Thyroid gland (tissue), 4 donors: ENCODE measurements around the gene LHX6.

Experiments used
- CTCF ChIP-seq, 6 experiments: fragments of 200-600 bp in 3 of 6; fragments of 450-650 bp in 3 of 6; sonication (generic) in 3 of 6; IDR thresholded peaks; one replicate each; pipeline ENCODE4 v1.5.1; 2016 to 2019; ENCODE audit warnings: antibody characterized with exemption in 6 of 6, mild to moderate bottlenecking in 2 of 6, inconsistent platforms in 1 of 6, moderate library complexity in 1 of 6
- POLR2A ChIP-seq, 2 donors: fragments of 450-650 bp; IDR thresholded peaks; one replicate each; pipeline ENCODE4 v1.6.1; 2017; ENCODE audit warnings: antibody characterized with exemption in 2 of 2, mild to moderate bottlenecking in 2 of 2, moderate library complexity in 1 of 2

DNA sequence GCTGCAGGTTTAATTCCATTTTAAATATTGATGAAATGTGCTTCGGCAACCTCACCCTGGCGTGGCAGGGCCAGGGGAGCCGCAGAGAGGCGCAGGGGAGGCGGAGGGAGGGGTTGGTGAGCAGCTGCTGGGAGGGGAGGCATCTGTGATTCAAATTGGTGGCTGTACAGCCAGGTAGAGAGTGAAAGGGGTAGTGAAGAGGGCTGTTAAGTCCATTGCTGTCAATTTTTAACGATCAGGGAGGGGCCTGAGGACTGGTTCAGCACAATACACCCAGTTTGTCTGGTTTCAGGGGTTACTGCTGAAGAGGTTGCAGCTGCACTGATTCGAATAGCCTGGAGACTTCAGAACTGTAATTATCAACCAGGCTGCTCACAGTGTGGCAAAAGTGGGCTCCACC lies 31.3 kb downstream of the LHX6 start:
- no peak for TF ChIP-seq POLR2A (IDR thresholded peaks at IDR 0.05)
- no peak for TF ChIP-seq CTCF (IDR thresholded peaks at IDR 0.05)
